Small intestine (tissue), 7 donors: ENCODE measurements around the gene CRB1. TPM values are rescaled to one million over a fixed set of nuclear protein-coding genes. Genes with fewer than 3 reads are reported as not detected.

Source experiments
- DNase-seq, 2 donors: peaks; one replicate each; pipeline versions ENCODE4 v3.0.0 to v3.0.0-alpha.2; 2013
- FAIRE-seq: peaks from 2 replicates; lab custom pipeline; 2012; peaks lifted over from hg19 to GRCh38; lab: Jason Lieb, UNC
- H3K27ac ChIP-seq, 3 donors: one replicate each; pipeline ENCODE4 v1.5.1; 2013; ENCODE audit warnings: low read length in 2 of 3, mild to moderate bottlenecking in 2 of 3, control low read depth in 1 of 3, inconsistent platforms in 1 of 3, low read depth in 1 of 3, moderate library complexity in 1 of 3
- H3K27me3 ChIP-seq, 3 donors: one replicate each; pipeline ENCODE4 v1.6.1; 2013; ENCODE audit warnings: low read length in 3 of 3, inconsistent platforms in 1 of 3; ENCODE audit not compliant: control insufficient read depth in 3 of 3, insufficient read depth in 3 of 3
- H3K36me3 ChIP-seq, 3 donors: one replicate each; pipeline ENCODE4 v1.6.1; 2013; ENCODE audit warnings: low read length in 3 of 3, inconsistent platforms in 1 of 3, low read depth in 1 of 3, mild to moderate bottlenecking in 1 of 3, moderate library complexity in 1 of 3; ENCODE audit not compliant: control insufficient read depth in 3 of 3, insufficient read depth in 2 of 3
- H3K4me1 ChIP-seq, 3 donors: one replicate each; pipeline ENCODE4 v1.6.1; 2013; ENCODE audit warnings: low read length in 2 of 3, inconsistent platforms in 1 of 3, low read depth in 1 of 3, mild to moderate bottlenecking in 1 of 3, moderate library complexity in 1 of 3; ENCODE audit not compliant: control insufficient read depth in 3 of 3, insufficient read depth in 2 of 3
- H3K4me3 ChIP-seq, 3 donors: one replicate each; pipeline ENCODE4 v1.5.1; 2013; ENCODE audit warnings: low read length in 3 of 3, control low read depth in 1 of 3, inconsistent platforms in 1 of 3, low read depth in 1 of 3, mild to moderate bottlenecking in 1 of 3, moderate library complexity in 1 of 3
- H3K9me3 ChIP-seq, 2 donors: one replicate each; pipeline ENCODE4 v1.6.1; 2013; ENCODE audit warnings: low read depth in 1 of 2, low read length in 1 of 2; ENCODE audit not compliant: control insufficient read depth in 2 of 2, insufficient read depth in 1 of 2
- WGBS, 3 donors: extraction: QIAGEN DNeasy Blood & Tissue Kit; methylation state at CpG; one replicate each; pipeline ENCODE4 v1.1.7; 2013; 5-methylcytosine and 5-hydroxymethylcytosine counted together
- polyA plus RNA-seq, 4 donors: library from polyadenylated mRNA; stranded (reverse) in 3 of 4; unstranded in 1 of 4; fragments of 200-250 nt in 3 of 4; fragments of 120-200 nt in 1 of 4; gene quantifications; one replicate each; pipeline versions ENCODE4 v1.2.1 to v1.2.3, GENCODE V29; 2013
- donor health status: healthy with polysubstance abuse.
- donor health status: control.
- donor health status: control.
- donor health status: Bipolar disorder and iron deficiency.
- donor health status: healthy.

Gene CRB1
- polyA plus RNA-seq, 4 donors, result 0.06 to 0.10 TPM; not detected in 2

DNA sequence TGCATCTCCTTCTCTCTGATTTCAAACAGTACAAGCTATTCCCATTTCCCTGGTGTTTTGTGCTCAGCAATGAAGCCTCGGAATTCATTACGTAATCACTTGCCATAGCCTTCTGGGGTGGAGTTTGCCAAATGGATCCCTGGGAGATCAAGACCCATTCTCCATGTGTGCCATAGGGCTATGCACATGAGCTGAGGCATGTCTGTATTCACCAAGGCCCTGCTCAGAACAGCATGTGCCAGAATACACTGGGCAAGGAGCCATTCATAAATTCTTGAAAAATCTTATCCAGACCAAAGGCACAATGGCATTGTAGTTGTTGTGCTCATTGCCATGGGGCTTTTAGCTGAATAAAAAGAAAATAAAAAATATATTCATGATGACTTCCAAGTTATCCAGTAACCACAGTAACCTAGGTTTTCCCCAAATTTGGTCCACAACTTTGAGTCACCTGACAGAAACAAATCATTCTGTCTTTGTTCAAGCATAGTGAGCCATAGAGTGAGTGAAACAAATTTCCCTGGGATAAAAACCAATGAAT lies 53.0 kb downstream of the CRB1 start:
- no peak overlapping the region for H3K4me3 ChIP-seq
- no peaks in the 10 kb centered on the region for H3K27me3 ChIP-seq
- H3K9me3 ChIP-seq, result no peaks in the 10 kb centered on the region
- FAIRE-seq (no peak), DNase-seq (no peak)
- H3K27ac ChIP-seq, result no peak overlapping the region
- H3K4me1 ChIP-seq, result no peaks in the 10 kb centered on the region
- WGBS, 3 donors, result 72 to 90% (median 83%) methylated on average over 2 of the region's 2 CpGs
- H3K36me3 ChIP-seq, result no peaks in the 10 kb centered on the region

DNA sequence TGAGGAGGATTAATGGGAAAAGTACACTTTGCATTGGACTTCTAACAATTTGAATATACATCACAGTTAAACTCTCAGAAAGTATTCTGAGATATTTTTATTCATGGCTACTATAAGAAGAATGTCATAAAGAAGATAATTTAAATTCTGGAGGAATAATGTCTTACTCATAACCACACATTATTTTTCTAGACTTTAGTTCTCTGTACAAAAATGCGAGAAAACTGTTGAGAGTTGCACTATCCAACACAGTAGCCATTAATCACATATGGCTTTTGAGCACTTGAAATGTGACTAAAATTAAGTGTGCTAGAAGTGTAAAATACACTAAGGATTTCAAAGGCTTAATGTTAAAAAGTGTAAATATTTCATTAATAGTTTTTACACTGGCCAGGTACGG lies 53.8 kb downstream of the CRB1 start:
- Histone ChIP-seq H3K9me3 (no peaks in the 10 kb centered on the region), H3K4me1 (no peaks in the 10 kb centered on the region), H3K36me3 (no peaks in the 10 kb centered on the region), H3K27ac (no peak overlapping the region), H3K4me3 (no peak overlapping the region), H3K27me3 (no peaks in the 10 kb centered on the region)
- WGBS, 3 donors, result 87 to 96% (median 94%) methylated on average over 2 of the region's 2 CpGs
- no peak for DNase-seq
- no peak for FAIRE-seq

DNA sequence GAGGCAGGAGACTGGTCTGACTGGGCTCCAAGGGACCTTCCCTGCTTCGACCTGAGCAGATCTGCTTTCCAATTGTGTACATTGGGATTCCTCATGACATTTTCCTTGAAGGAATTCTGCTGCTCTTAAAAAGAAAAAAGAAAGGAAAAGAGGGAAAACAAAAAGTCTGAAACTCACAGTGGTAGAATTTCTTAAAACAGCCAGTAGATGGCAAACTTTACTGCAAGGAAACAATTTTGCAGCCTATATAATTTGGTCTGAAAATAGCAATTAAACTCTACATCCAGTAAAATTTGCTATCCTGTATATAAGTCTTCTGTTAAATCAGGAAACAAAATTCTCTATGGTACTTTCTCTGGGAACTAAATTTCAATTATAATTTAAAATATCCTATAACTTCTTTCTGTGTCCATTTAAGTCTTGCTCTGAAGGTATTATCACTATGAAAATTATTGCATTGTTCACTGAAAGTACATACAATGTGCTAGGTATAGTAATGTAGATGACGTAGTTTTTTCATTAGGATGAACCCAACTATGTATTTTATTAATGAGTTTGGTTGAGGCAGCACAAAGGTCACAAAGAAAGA lies 59.8 kb downstream of the CRB1 start:
- DNase-seq (peak; percentile 3 to 7), FAIRE-seq (peak; percentile 41)
- H3K9me3 ChIP-seq, result no peaks in the 10 kb centered on the region

DNA sequence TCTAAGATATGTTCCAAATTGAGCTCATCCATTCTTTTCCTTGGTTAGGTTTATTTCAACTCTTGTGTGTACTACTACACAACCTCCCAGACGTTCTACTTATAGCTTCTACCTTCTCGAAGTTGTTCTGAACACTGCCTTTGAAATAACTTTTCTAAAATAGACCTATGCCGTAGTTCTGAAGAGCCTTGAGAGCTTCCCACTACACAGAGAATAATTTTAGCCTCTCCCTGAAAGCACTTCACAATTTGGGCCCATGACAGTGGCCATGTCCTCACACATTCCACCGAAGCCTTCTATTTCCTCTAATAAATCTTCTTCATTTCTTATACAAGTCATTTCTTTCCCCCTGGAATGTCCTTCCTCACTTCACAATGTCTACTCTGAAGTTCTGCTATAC lies 62.2 kb downstream of the CRB1 start:
- Histone ChIP-seq H3K27ac (no peak overlapping the region), H3K9me3 (no peaks in the 10 kb centered on the region), H3K36me3 (no peaks in the 10 kb centered on the region), H3K4me3 (no peak overlapping the region), H3K4me1 (no peaks in the 10 kb centered on the region), H3K27me3 (no peaks in the 10 kb centered on the region)
- FAIRE-seq (no peak), DNase-seq (no peak)
- 71 to 80% (median 72%) methylated on average over 4 of the region's 4 CpGs for WGBS, 3 donors

More for the DNA sequence above, 59.8 kb downstream of the CRB1 start:
- WGBS, 3 donors, result 9 to 18% (median 13%) methylated on average over 2 of the region's 2 CpGs
- no peak overlapping the region for H3K4me3 ChIP-seq
- no peak overlapping the region for H3K27ac ChIP-seq
- H3K36me3 ChIP-seq, result no peaks in the 10 kb centered on the region
- no peaks in the 10 kb centered on the region for H3K27me3 ChIP-seq
- no peaks in the 10 kb centered on the region for H3K4me1 ChIP-seq

DNA sequence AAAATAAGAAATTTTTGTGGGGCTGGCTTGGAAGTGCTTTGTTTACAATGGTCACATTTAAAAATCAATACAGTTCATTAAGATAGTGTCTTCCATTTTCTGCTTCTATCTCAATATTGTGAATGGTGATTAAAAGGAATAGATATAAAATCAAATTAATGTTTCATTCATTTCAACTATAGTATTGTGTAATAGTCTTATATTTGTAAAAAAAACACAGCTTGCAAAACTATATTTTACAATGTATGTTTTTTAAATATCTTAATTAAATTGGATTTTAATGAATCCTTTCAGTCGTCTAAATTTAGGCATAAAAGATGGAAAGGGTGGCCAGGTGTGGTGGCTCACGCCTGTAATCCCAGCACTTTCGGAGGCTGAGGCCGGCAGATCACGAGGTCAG lies 63.5 kb downstream of the CRB1 start:
- no peaks in the 10 kb centered on the region for H3K36me3 ChIP-seq
- H3K27me3 ChIP-seq, result no peaks in the 10 kb centered on the region
- no peaks in the 10 kb centered on the region for H3K9me3 ChIP-seq
- DNase-seq (no peak), FAIRE-seq (no peak)
- no peak overlapping the region for H3K27ac ChIP-seq
- H3K4me3 ChIP-seq, result no peak overlapping the region
- 82 to 84% (median 84%) methylated on average over 5 of the region's 5 CpGs for WGBS, 3 donors
- H3K4me1 ChIP-seq, result no peaks in the 10 kb centered on the region

- 78 to 91% (median 88%) methylated on average over 1 of the region's 1 CpG for WGBS, 3 donors
- FAIRE-seq, result no peak
Observed at GRCh38 chr1:197333041-197333440, 65.0 kb downstream of the CRB1 start.

DNA sequence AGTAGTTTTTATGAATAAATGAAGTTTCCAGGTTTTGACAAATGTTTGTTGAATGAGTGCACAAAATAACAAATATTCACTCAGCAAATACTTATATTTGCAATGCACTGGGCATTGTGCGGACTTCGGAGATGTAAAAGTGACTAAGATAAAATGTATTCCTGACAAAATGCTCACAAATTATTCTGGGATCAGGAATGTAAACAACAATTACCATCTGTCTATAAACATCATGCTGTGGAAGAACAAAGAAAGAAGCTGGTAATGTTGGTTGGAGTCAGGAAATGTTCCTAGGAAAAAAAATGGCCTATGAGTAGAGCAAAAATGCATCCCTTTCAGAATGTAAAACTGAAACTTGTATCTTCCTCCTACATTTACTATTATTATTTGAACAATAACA lies 68.5 kb downstream of the CRB1 start:
- Histone ChIP-seq H3K4me1 (no peaks in the 10 kb centered on the region), H3K27me3 (no peaks in the 10 kb centered on the region), H3K9me3 (no peaks in the 10 kb centered on the region), H3K36me3 (no peaks in the 10 kb centered on the region), H3K4me3 (no peak overlapping the region), H3K27ac (no peak overlapping the region)
- DNase-seq (no peak), FAIRE-seq (no peak)
- WGBS, 3 donors, result 79 to 90% (median 88%) methylated on average over 2 of the region's 2 CpGs

More at GRCh38 chr1:197333041-197333440, 65.0 kb downstream of the CRB1 start:
- Histone ChIP-seq H3K4me3 (no peak overlapping the region), H3K27me3 (no peaks in the 10 kb centered on the region), H3K4me1 (no peaks in the 10 kb centered on the region), H3K36me3 (no peaks in the 10 kb centered on the region), H3K27ac (no peak overlapping the region), H3K9me3 (no peaks in the 10 kb centered on the region)
- no peak for DNase-seq

- 76 to 79% (median 77%) methylated on average over 9 of the region's 9 CpGs for WGBS, 3 donors
- H3K4me1 ChIP-seq, result no peaks in the 10 kb centered on the region
- H3K9me3 ChIP-seq, result no peaks in the 10 kb centered on the region
- no peak for FAIRE-seq
- H3K27me3 ChIP-seq, result no peaks in the 10 kb centered on the region
- H3K4me3 ChIP-seq, result no peak overlapping the region
- DNase-seq, result no peak
- no peak overlapping the region for H3K27ac ChIP-seq
- H3K36me3 ChIP-seq, result no peaks in the 10 kb centered on the region
Observed at GRCh38 chr1:197339106-197340060, 71.3 kb downstream of the CRB1 start.
